C4-2B (cell line): ENCODE data around the gene ANKRD13A.
"Not testable (repeated sequence)": the region's sequence is repeated elsewhere in the genome, so short reads cannot be mapped to it uniquely, and the experiment has no call there.

Experiments
- H3K27ac ChIP-seq: fragments of 450-650 bp; 2 replicates; pipeline ENCODE4 v1.5.1; 2017
- CTCF ChIP-seq: fragments of 450-650 bp; conservative IDR thresholded peaks from 2 replicates; pipeline ENCODE4 v1.5.1; 2017; ENCODE audit warnings: mild to moderate bottlenecking
- ZFX ChIP-seq: fragments of 450-650 bp; IDR thresholded peaks from 2 replicates; pipeline ENCODE4 v1.6.1; 2017

Gene ANKRD13A

DNA sequence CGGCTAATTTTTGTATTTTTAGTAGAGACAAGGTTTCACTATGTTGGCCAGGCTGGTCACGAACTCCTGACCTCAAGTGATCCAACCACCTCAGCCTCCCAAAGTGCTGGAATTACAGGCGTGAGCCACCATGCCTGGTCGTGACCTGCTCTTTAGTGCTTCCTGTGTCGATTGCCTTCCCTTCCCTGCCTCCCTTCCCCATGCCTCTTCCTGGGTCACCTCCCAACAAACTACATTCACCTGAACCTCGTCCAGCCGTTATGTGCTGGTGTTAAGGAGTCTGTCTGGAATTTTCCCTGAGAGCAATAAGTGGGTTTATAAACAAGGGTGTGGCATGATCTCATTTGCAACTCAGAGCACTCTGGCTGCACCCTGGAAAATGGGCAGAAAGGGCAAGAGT lies 81.2 kb downstream of the ANKRD13A start:
- no peak overlapping the region for H3K27ac ChIP-seq
- TF ChIP-seq CTCF (no peak), ZFX (no peak)

GRCh38 chr12:110084314-110085015 lies 85.2 kb downstream of the ANKRD13A start:
- TF ChIP-seq ZFX = no peak
- no peak for TF ChIP-seq CTCF
- H3K27ac ChIP-seq = no peak overlapping the region

- H3K27ac ChIP-seq = not testable (repeated sequence)
Observed at GRCh38 chr12:110088216-110088615, 89.0 kb downstream of the ANKRD13A start.

GRCh38 chr12:110088936-110089335 lies 89.7 kb downstream of the ANKRD13A start:
- TF ChIP-seq ZFX (no peak), CTCF (no peak)
- H3K27ac ChIP-seq = no peak overlapping the region
